Mononuclear cell (primary cell): ENCODE measurements around the gene DERL2. TPM values are rescaled to one million over a fixed set of nuclear protein-coding genes. Genes with fewer than 3 reads are reported as not detected.

Source experiments
- H3K27me3 ChIP-seq: 2 replicates; pipeline ENCODE4 v1.6.0; 2011; ENCODE audit warnings: low read length, control low read depth; ENCODE audit not compliant: insufficient read depth
- H3K4me1 ChIP-seq: 2 replicates; pipeline ENCODE4 v1.5.1; 2011; ENCODE audit warnings: mild to moderate bottlenecking, low read length, control low read depth; ENCODE audit not compliant: insufficient read depth
- H3K4me3 ChIP-seq: 2 replicates; pipeline ENCODE4 v1.5.1; 2011; ENCODE audit warnings: mild to moderate bottlenecking, low read length, moderate library complexity
- H3K9me3 ChIP-seq: 2 replicates; pipeline ENCODE4 v1.5.1; 2011; ENCODE audit warnings: low read depth, mild to moderate bottlenecking, control low read depth, low read length
- total RNA-seq: library from RNA; depleted of rRNA; stranded (reverse); fragments of >200 nt; gene quantifications from one replicate; pipeline ENCODE4 v1.2.3, GENCODE V29; 2012

DERL2 gene
- total RNA-seq, 1 donor: 49.4 TPM

- Histone ChIP-seq H3K27me3 (no peaks in the 10 kb centered on the region), H3K4me1 (peaks cover 21% of the 10 kb centered on the region), H3K9me3 (no peaks in the 10 kb centered on the region), H3K4me3 (no peak overlapping the region)
These were observed 25.6 kb upstream of the DERL2 start for GRCh38 chr17:5511401-5512225.

GRCh38 chr17:5510771-5511170 is 24.8 kb upstream of the DERL2 start:
- peaks cover 21% of the 10 kb centered on the region for H3K4me1 ChIP-seq
- no peak overlapping the region for H3K4me3 ChIP-seq
- no peaks in the 10 kb centered on the region for H3K27me3 ChIP-seq
- H3K9me3 ChIP-seq: no peaks in the 10 kb centered on the region

- no peaks in the 10 kb centered on the region for H3K27me3 ChIP-seq
- H3K4me1 ChIP-seq: peaks cover 21% of the 10 kb centered on the region
- H3K9me3 ChIP-seq: no peaks in the 10 kb centered on the region
- H3K4me3 ChIP-seq: no peak overlapping the region
These were observed 23.5 kb upstream of the DERL2 start for GRCh38 chr17:5509482-5509881.

GRCh38 chr17:5508810-5509209 is 22.8 kb upstream of the DERL2 start:
- no peaks in the 10 kb centered on the region for H3K27me3 ChIP-seq
- peaks cover 19% of the 10 kb centered on the region for H3K4me1 ChIP-seq
- no peak overlapping the region for H3K4me3 ChIP-seq
- no peaks in the 10 kb centered on the region for H3K9me3 ChIP-seq

GRCh38 chr17:5506307-5506706 is 20.3 kb upstream of the DERL2 start:
- Histone ChIP-seq H3K4me1 (peaks cover 2% of the 10 kb centered on the region), H3K9me3 (no peaks in the 10 kb centered on the region), H3K4me3 (no peak overlapping the region), H3K27me3 (no peaks in the 10 kb centered on the region)

GRCh38 chr17:5502552-5502951 is 16.6 kb upstream of the DERL2 start:
- Histone ChIP-seq H3K9me3 (no peaks in the 10 kb centered on the region), H3K4me3 (no peak overlapping the region), H3K27me3 (no peaks in the 10 kb centered on the region)

GRCh38 chr17:5501685-5502084 is 15.7 kb upstream of the DERL2 start:
- H3K27me3 ChIP-seq: no peaks in the 10 kb centered on the region
- H3K4me1 ChIP-seq: peaks cover 16% of the 10 kb centered on the region
- no peaks in the 10 kb centered on the region for H3K9me3 ChIP-seq
- no peak overlapping the region for H3K4me3 ChIP-seq

More at GRCh38 chr17:5502552-5502951, 16.6 kb upstream of the DERL2 start:
- peaks cover 16% of the 10 kb centered on the region for H3K4me1 ChIP-seq

GRCh38 chr17:5500589-5501391 is 14.8 kb upstream of the DERL2 start:
- H3K4me1 ChIP-seq: peaks cover 16% of the 10 kb centered on the region
- H3K27me3 ChIP-seq: no peaks in the 10 kb centered on the region
- no peaks in the 10 kb centered on the region for H3K9me3 ChIP-seq
- peak overlapping the region; percentile 25 for H3K4me3 ChIP-seq

- H3K4me3 ChIP-seq: peak overlapping the region; percentile 25
- H3K27me3 ChIP-seq: no peaks in the 10 kb centered on the region
- H3K4me1 ChIP-seq: peaks cover 16% of the 10 kb centered on the region
- H3K9me3 ChIP-seq: no peaks in the 10 kb centered on the region
These were observed 14.2 kb upstream of the DERL2 start for GRCh38 chr17:5500247-5500588.

GRCh38 chr17:5499476-5500231 is 13.7 kb upstream of the DERL2 start:
- Histone ChIP-seq H3K4me1 (peaks cover 16% of the 10 kb centered on the region), H3K4me3 (no peak overlapping the region), H3K9me3 (no peaks in the 10 kb centered on the region), H3K27me3 (no peaks in the 10 kb centered on the region)

- Histone ChIP-seq H3K27me3 (no peaks in the 10 kb centered on the region), H3K4me3 (no peak overlapping the region), H3K4me1 (no peaks in the 10 kb centered on the region), H3K9me3 (no peaks in the 10 kb centered on the region)
These were observed 7.0 kb upstream of the DERL2 start for GRCh38 chr17:5492970-5493369.

GRCh38 chr17:5488752-5489151 is 2.8 kb upstream of the DERL2 start:
- Histone ChIP-seq H3K9me3 (no peaks in the 10 kb centered on the region), H3K4me3 (no peak overlapping the region), H3K27me3 (no peaks in the 10 kb centered on the region), H3K4me1 (peaks cover 27% of the 10 kb centered on the region)

GRCh38 chr17:5486206-5487124 is 487 bp upstream of the DERL2 start, which contains the start of gene MIS12:
Gene MIS12 (plus strand): TSS chr17:5486566. CDS start chr17:5488863, 2,297 bp downstream.
- peak within 1 kb of the TSS; percentile 99 for H3K4me3 ChIP-seq
- H3K9me3 ChIP-seq: no peaks in the 10 kb centered on the region
- peaks cover 33% of the 10 kb centered on the region for H3K4me1 ChIP-seq
- no peaks in the 10 kb centered on the region for H3K27me3 ChIP-seq

- Histone ChIP-seq H3K4me1 (peaks cover 25% of the 10 kb centered on the region), H3K4me3 (no peak overlapping the region), H3K9me3 (no peaks in the 10 kb centered on the region), H3K27me3 (no peaks in the 10 kb centered on the region)
These were observed 4.5 kb downstream of the DERL2 start for GRCh38 chr17:5481451-5481850.
